Skeletal muscle satellite cell (primary cell): Measurements from ENCODE around the gene LTB.

Source experiments
- H3K27me3 ChIP-seq: 2 replicates; pipeline ENCODE4 v1.7.0; 2013; ENCODE audit warnings: low read length; ENCODE audit not compliant: control insufficient read depth, insufficient read depth
- H3K36me3 ChIP-seq: 2 replicates; pipeline ENCODE4 v1.7.0; 2013; ENCODE audit warnings: mild to moderate bottlenecking, control low read depth, low read length; ENCODE audit not compliant: insufficient read depth
- H3K4me1 ChIP-seq: 2 replicates; pipeline ENCODE4 v1.7.0; 2013; ENCODE audit warnings: low read length; ENCODE audit not compliant: control insufficient read depth, insufficient read depth
- H3K4me2 ChIP-seq: 2 replicates; pipeline ENCODE4 v1.7.0; 2013; ENCODE audit warnings: mild to moderate bottlenecking, low read length
- H3K4me3 ChIP-seq: 2 replicates; pipeline ENCODE4 v1.7.0; 2013; ENCODE audit warnings: low read length
- H3K9ac ChIP-seq: 2 replicates; pipeline ENCODE4 v1.7.0; 2013; ENCODE audit warnings: mild to moderate bottlenecking, low read depth, low read length, moderate library complexity
- H3K9me3 ChIP-seq: replicated peaks from 2 replicates; pipeline ENCODE4 v1.7.0; 2013; ENCODE audit warnings: mild to moderate bottlenecking, control low read depth, low read length

Gene LTB

DNA sequence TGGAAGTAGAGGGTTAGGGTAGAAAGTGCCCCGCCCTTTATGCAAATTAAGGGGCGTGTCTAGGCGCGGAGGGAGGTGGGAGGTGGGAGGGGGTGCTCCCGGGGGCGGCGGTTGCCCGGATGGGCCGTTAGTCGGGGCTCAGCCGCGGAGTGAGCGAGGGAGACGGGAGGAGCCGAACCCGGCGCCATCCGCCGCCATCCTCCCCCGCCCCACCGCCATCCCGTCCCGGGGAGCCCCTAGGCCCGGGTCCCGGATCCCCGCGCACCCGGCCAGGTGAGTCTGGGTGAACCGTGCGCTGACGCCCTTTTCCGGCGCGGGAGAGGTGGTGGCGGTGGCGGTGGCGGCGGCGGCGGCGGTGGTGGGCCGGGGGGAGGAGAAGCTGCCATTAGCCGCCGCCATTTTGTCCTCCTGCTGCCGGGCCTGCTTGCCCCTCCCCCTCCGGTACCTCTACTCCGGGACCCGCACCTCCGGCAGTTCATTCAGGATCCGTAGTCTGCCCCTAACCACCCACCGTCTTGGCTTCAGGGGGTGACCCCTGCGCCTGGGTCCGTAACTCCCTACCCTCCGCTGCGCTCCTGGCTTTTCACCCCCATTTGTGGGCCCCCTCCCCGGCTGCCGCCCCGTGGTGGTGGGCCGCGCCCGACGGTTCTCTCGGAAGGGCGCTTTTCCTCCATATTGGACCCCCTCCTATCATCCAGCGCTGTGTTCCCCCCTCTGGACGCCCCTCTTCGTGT lies 38.5 kb upstream of the LTB start, which contains the start of gene PRRC2A:
Gene PRRC2A (plus strand): TSS at position 130 of the 734 bp plus-strand sequence. CDS start 2,075 bp downstream, outside the sequence.
- Histone ChIP-seq H3K4me2 (peak within 1 kb of the TSS; percentile 95), H3K9me3 (no peaks in the 10 kb centered on the region), H3K4me1 (peaks cover 15% of the 10 kb centered on the region), H3K4me3 (peak within 1 kb of the TSS; percentile 100), H3K9ac (peak within 1 kb of the TSS; percentile 100), H3K36me3 (peaks cover 38% of the 10 kb centered on the region), H3K27me3 (no peaks in the 10 kb centered on the region)

- H3K4me3 ChIP-seq = peak overlapping the region; percentile 88
- peak overlapping the region; percentile 89 for H3K4me2 ChIP-seq
- peaks cover 31% of the 10 kb centered on the region for H3K36me3 ChIP-seq
- peaks cover 15% of the 10 kb centered on the region for H3K4me1 ChIP-seq
- H3K9me3 ChIP-seq = no peaks in the 10 kb centered on the region
- H3K9ac ChIP-seq = peak overlapping the region; percentile 91
- H3K27me3 ChIP-seq = peaks cover 2% of the 10 kb centered on the region
Measured at GRCh38 chr6:31619805-31620585, 37.8 kb upstream of the LTB start.

DNA sequence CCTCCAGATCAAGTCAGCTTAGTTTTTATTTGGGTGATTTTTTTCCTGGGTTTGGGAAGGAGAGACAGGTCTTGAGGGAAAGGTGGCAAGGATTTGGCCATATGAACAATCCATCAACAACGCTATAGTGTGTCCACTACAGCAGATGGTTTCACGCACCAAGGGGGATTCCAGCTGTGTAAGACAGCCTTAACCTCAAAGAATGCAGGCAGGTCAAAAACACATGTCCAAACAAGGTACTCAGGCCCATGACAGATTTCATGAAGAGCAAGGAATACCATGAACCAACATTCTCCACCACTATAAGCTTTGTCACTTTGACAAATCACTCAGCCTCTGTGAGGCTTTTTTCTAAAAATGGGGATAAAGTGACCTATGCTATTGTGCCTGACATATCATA lies 34.8 kb upstream of the LTB start:
- no peak overlapping the region for H3K9ac ChIP-seq
- H3K9me3 ChIP-seq = no peaks in the 10 kb centered on the region
- H3K27me3 ChIP-seq = peaks cover 8% of the 10 kb centered on the region
- H3K4me2 ChIP-seq = no peak overlapping the region
- H3K4me3 ChIP-seq = no peak overlapping the region
- H3K4me1 ChIP-seq = peaks cover 4% of the 10 kb centered on the region
- H3K36me3 ChIP-seq = peaks cover 5% of the 10 kb centered on the region

GRCh38 chr6:31615748-31616147 lies 33.5 kb upstream of the LTB start:
- H3K4me3 ChIP-seq = no peak overlapping the region
- no peak overlapping the region for H3K9ac ChIP-seq
- H3K36me3 ChIP-seq = no peaks in the 10 kb centered on the region
- no peaks in the 10 kb centered on the region for H3K9me3 ChIP-seq
- H3K4me2 ChIP-seq = no peak overlapping the region
- no peaks in the 10 kb centered on the region for H3K4me1 ChIP-seq
- H3K27me3 ChIP-seq = peaks cover 8% of the 10 kb centered on the region

DNA sequence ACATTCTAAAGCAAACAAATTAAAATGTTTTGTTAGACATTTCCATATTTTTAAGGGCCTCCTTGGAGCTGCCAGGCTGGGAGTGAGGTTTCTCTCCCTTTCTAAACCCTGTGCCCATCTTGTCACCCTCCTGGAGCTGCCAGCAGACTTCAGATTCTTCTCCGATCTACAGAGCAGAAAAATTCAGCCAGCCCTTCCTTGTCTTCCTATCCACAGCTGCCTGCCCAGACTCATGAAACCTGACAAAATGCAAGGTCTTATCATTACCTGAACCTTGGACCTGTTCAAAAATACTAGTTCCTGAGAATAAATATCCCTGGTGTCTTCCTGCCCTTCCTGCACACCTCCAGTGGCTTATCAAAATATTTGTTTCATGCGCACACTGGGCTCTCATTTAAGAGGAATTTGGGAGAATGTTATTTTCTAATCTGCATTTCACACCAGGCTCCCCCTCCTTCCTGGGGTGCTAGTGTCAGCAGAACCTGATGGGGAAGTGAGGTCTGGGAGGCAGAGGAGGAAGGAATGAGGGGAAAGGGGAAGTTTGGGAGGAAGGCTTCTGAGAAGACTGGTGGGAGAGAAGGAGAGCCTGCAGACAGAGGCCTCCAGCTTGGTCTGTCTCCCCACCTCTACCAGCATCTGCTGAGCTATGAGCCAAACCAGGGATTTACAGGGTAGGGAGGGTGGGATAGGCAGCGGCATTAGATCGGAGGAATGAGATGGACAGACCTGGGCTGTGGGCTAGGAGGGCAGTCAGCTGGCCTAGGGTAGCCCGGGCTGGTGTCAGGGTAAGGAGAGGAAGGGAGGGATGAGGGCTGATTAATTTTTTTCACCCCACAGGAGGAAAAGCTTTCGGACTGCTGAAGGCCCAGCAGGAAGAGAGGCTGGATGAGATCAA lies 32.7 kb upstream of the LTB start, which contains the start of gene AIF1:
Gene AIF1 (plus strand): TSS at position 551 of the 895 bp plus-strand sequence. CDS start 96 bp downstream, at position 647.
- H3K9me3 ChIP-seq = no peaks in the 10 kb centered on the region
- no peaks in the 10 kb centered on the region for H3K4me1 ChIP-seq
- no peaks in the 10 kb centered on the region for H3K36me3 ChIP-seq
- peaks cover 8% of the 10 kb centered on the region for H3K27me3 ChIP-seq
- no peak within 1 kb of the TSS for H3K4me2 ChIP-seq
- no peak within 1 kb of the TSS for H3K4me3 ChIP-seq
- no peak within 1 kb of the TSS for H3K9ac ChIP-seq

DNA sequence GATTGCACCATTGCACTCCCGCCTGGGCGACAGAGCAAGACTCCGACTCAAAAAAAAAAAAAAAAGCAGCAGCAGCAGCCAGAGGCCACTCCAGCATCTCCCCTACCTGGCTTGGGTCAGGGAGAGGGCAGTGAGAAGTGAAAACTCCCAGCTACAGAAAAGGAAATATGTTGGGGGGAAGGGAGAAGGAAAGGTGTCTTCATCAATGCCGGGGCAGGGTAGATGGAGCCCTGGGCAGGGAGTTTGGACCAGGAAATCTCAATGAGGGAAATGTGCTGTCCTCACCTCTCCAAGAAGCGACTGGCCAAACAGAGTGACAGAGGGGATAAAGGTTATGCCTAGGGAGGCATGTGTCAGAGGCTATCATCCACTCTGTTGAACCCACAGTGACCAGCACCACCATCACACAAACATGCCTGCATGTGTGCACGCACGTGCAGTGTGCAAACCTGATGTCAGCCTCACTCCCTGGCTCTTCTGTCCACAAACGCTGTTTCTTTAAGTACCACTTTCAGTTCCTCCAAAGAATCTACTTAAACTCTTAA lies 31.9 kb upstream of the LTB start:
- Histone ChIP-seq H3K9ac (no peak overlapping the region), H3K4me1 (no peaks in the 10 kb centered on the region), H3K9me3 (no peaks in the 10 kb centered on the region), H3K36me3 (no peaks in the 10 kb centered on the region), H3K4me2 (no peak overlapping the region), H3K27me3 (peaks cover 8% of the 10 kb centered on the region), H3K4me3 (no peak overlapping the region)

GRCh38 chr6:31610968-31611367 lies 28.7 kb upstream of the LTB start:
- Histone ChIP-seq H3K9me3 (no peaks in the 10 kb centered on the region), H3K27me3 (peaks cover 8% of the 10 kb centered on the region), H3K4me3 (no peak overlapping the region), H3K4me2 (no peak overlapping the region), H3K9ac (no peak overlapping the region), H3K36me3 (no peaks in the 10 kb centered on the region), H3K4me1 (no peaks in the 10 kb centered on the region)

- no peak overlapping the region for H3K4me2 ChIP-seq
- no peaks in the 10 kb centered on the region for H3K4me1 ChIP-seq
- no peaks in the 10 kb centered on the region for H3K36me3 ChIP-seq
- peaks cover 4% of the 10 kb centered on the region for H3K27me3 ChIP-seq
- no peak overlapping the region for H3K9ac ChIP-seq
- no peak overlapping the region for H3K4me3 ChIP-seq
- no peaks in the 10 kb centered on the region for H3K9me3 ChIP-seq
Measured at GRCh38 chr6:31609519-31610406, 27.5 kb upstream of the LTB start.

DNA sequence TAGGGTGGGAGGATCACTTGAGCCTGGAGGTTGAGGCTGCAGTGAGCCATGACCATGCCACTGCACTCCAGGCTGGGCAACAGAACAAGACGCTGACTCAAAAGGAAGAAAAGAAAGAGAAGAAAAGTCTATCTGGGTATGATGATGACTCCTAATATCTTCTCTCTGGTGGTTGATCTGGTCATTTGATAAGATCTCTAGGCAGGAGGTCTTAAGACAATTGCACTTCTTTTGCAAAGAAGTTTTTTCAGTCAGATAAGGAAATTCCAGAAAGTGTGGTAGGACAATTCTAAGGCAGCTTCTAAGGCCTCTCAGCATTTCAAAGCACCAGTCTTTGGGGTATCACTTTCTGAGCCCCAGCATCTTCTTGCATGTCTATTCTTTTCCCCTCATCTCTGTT lies 25.1 kb upstream of the LTB start:
- Histone ChIP-seq H3K36me3 (no peaks in the 10 kb centered on the region), H3K9me3 (no peaks in the 10 kb centered on the region), H3K9ac (no peak overlapping the region), H3K4me1 (no peaks in the 10 kb centered on the region), H3K4me2 (no peak overlapping the region), H3K27me3 (no peaks in the 10 kb centered on the region), H3K4me3 (no peak overlapping the region)

DNA sequence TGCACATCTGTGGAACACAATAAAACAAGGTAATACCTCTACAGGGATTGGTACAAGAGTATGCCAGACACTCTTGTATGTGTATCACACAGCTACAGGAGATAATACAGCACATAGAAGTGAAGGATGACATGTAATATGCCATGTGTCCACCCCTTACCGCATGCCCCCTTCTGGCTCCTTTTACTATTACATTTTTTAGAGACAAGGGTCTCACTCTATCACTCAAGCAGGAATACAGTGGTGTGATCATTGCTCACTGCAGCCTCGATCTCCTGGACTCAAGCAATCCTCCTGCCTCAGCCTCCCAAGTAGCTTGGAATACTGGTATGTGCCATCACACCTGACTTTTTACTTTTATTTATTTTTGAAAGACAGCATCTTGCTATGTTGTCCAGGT lies 14.8 kb upstream of the LTB start:
- H3K4me1 ChIP-seq = no peaks in the 10 kb centered on the region
- H3K4me2 ChIP-seq = no peak overlapping the region
- H3K9ac ChIP-seq = no peak overlapping the region
- H3K4me3 ChIP-seq = no peak overlapping the region
- no peaks in the 10 kb centered on the region for H3K36me3 ChIP-seq
- no peaks in the 10 kb centered on the region for H3K9me3 ChIP-seq
- H3K27me3 ChIP-seq = no peaks in the 10 kb centered on the region
